Activated T-cell treated with anti-CD3 and anti-CD28 coated beads, Interleukin-2, amount 50 U/mL, for 24 hours (primary cell): ENCODE data around the gene LST1.
A peak's percentile ranks its signal among the peaks of the same experiment; 100 is the strongest.

Source experiments
- DNase-seq: peaks from one replicate; pipeline ENCODE4 v3.0.0-alpha.2; 2020
- H3K27ac Mint-ChIP-seq: 2 replicates; pipeline ENCODE4 v1.8.0; 2020; ENCODE audit warnings: mild to moderate bottlenecking, mixed read lengths
- H3K27me3 Mint-ChIP-seq: 2 replicates; pipeline ENCODE4 v1.8.0; 2020; ENCODE audit warnings: mixed read lengths
- H3K36me3 Mint-ChIP-seq: 2 replicates; pipeline ENCODE4 v1.8.0; 2020; ENCODE audit warnings: low read depth, mixed read lengths
- H3K4me1 Mint-ChIP-seq: 2 replicates; pipeline ENCODE4 v1.8.0; 2020; ENCODE audit warnings: low read depth, mixed read lengths
- H3K4me3 Mint-ChIP-seq: 2 replicates; pipeline ENCODE4 v1.8.0; 2020; ENCODE audit warnings: mild to moderate bottlenecking, moderate library complexity, mixed read lengths
- H3K9me3 Mint-ChIP-seq: 2 replicates; pipeline ENCODE4 v1.8.0; 2020; ENCODE audit warnings: mixed read lengths

The LST1 gene

GRCh38 chr6:31617010-31617409 is 30.9 kb downstream of the LST1 start:
- Mint-ChIP-seq H3K9me3 (no peaks in the 10 kb centered on the region), H3K36me3 (peaks cover 30% of the 10 kb centered on the region), H3K27me3 (no peaks in the 10 kb centered on the region), H3K27ac (peak overlapping the region; percentile 88), H3K4me3 (peak overlapping the region; percentile 80), H3K4me1 (peaks cover 45% of the 10 kb centered on the region)
- no peak for DNase-seq

GRCh38 chr6:31619805-31620585 is 33.9 kb downstream of the LST1 start:
- peak overlapping the region; percentile 90 for H3K4me3 Mint-ChIP-seq
- H3K4me1 Mint-ChIP-seq, result peaks cover 55% of the 10 kb centered on the region
- H3K27ac Mint-ChIP-seq, result peak overlapping the region; percentile 100
- DNase-seq, result peak; percentile 97
- H3K27me3 Mint-ChIP-seq, result no peaks in the 10 kb centered on the region
- H3K9me3 Mint-ChIP-seq, result no peaks in the 10 kb centered on the region
- peaks cover 60% of the 10 kb centered on the region for H3K36me3 Mint-ChIP-seq

GRCh38 chr6:31620586-31621319 is 34.7 kb downstream of the LST1 start, which contains the start of gene PRRC2A:
Gene PRRC2A (plus strand): TSS chr6:31620715. CDS start chr6:31622790, 2,075 bp downstream.
- Mint-ChIP-seq H3K27me3 (no peaks in the 10 kb centered on the region), H3K9me3 (no peaks in the 10 kb centered on the region), H3K4me3 (peak within 1 kb of the TSS; percentile 90), H3K4me1 (peaks cover 52% of the 10 kb centered on the region), H3K27ac (peak within 1 kb of the TSS; percentile 100), H3K36me3 (peaks cover 67% of the 10 kb centered on the region)
- no peak for DNase-seq

- Mint-ChIP-seq H3K4me1 (peaks cover 48% of the 10 kb centered on the region), H3K4me3 (peak overlapping the region; percentile 90), H3K27ac (peak overlapping the region; percentile 100), H3K9me3 (no peaks in the 10 kb centered on the region), H3K36me3 (peaks cover 71% of the 10 kb centered on the region), H3K27me3 (no peaks in the 10 kb centered on the region)
- DNase-seq, result no peak
Observed at GRCh38 chr6:31621320-31621939, 35.4 kb downstream of the LST1 start.

GRCh38 chr6:31621991-31622390 is 35.9 kb downstream of the LST1 start:
- no peak for DNase-seq
- Mint-ChIP-seq H3K27ac (peak overlapping the region; percentile 100), H3K4me1 (peaks cover 42% of the 10 kb centered on the region), H3K4me3 (peak overlapping the region; percentile 90), H3K27me3 (no peaks in the 10 kb centered on the region), H3K9me3 (no peaks in the 10 kb centered on the region), H3K36me3 (peaks cover 74% of the 10 kb centered on the region)

GRCh38 chr6:31622684-31623091 is 36.6 kb downstream of the LST1 start:
- no peak for DNase-seq
- H3K36me3 Mint-ChIP-seq, result peaks cover 79% of the 10 kb centered on the region
- H3K27ac Mint-ChIP-seq, result peak overlapping the region; percentile 100
- H3K9me3 Mint-ChIP-seq, result no peaks in the 10 kb centered on the region
- H3K4me1 Mint-ChIP-seq, result peaks cover 41% of the 10 kb centered on the region
- peak overlapping the region; percentile 90 for H3K4me3 Mint-ChIP-seq
- H3K27me3 Mint-ChIP-seq, result no peaks in the 10 kb centered on the region

GRCh38 chr6:31624070-31624469 is 38.0 kb downstream of the LST1 start:
- peaks cover 37% of the 10 kb centered on the region for H3K4me1 Mint-ChIP-seq
- no peak overlapping the region for H3K4me3 Mint-ChIP-seq
- H3K9me3 Mint-ChIP-seq, result no peaks in the 10 kb centered on the region
- no peak for DNase-seq
- no peaks in the 10 kb centered on the region for H3K27me3 Mint-ChIP-seq
- H3K27ac Mint-ChIP-seq, result peak overlapping the region; percentile 73
- peaks cover 88% of the 10 kb centered on the region for H3K36me3 Mint-ChIP-seq

- H3K4me1 Mint-ChIP-seq, result peaks cover 27% of the 10 kb centered on the region
- peak overlapping the region; percentile 80 for H3K27ac Mint-ChIP-seq
- H3K27me3 Mint-ChIP-seq, result no peaks in the 10 kb centered on the region
- peaks cover 100% of the 10 kb centered on the region for H3K36me3 Mint-ChIP-seq
- DNase-seq, result no peak
- H3K9me3 Mint-ChIP-seq, result no peaks in the 10 kb centered on the region
- no peak overlapping the region for H3K4me3 Mint-ChIP-seq
Observed at GRCh38 chr6:31626952-31627351, 40.9 kb downstream of the LST1 start.

GRCh38 chr6:31627690-31628287 is 41.7 kb downstream of the LST1 start:
- no peak for DNase-seq
- Mint-ChIP-seq H3K4me3 (no peak overlapping the region), H3K27ac (peak overlapping the region; percentile 9), H3K9me3 (no peaks in the 10 kb centered on the region), H3K36me3 (peaks cover 100% of the 10 kb centered on the region), H3K27me3 (no peaks in the 10 kb centered on the region), H3K4me1 (peaks cover 19% of the 10 kb centered on the region)

- H3K36me3 Mint-ChIP-seq, result peaks cover 100% of the 10 kb centered on the region
- H3K9me3 Mint-ChIP-seq, result no peaks in the 10 kb centered on the region
- peak overlapping the region; percentile 41 for H3K27ac Mint-ChIP-seq
- no peak overlapping the region for H3K4me3 Mint-ChIP-seq
- no peaks in the 10 kb centered on the region for H3K27me3 Mint-ChIP-seq
- peaks cover 12% of the 10 kb centered on the region for H3K4me1 Mint-ChIP-seq
- no peak for DNase-seq
Observed at GRCh38 chr6:31629014-31629413, 42.9 kb downstream of the LST1 start.

- Mint-ChIP-seq H3K4me1 (peaks cover 9% of the 10 kb centered on the region), H3K27ac (peak overlapping the region; percentile 5), H3K27me3 (no peaks in the 10 kb centered on the region), H3K36me3 (peaks cover 100% of the 10 kb centered on the region), H3K9me3 (no peaks in the 10 kb centered on the region), H3K4me3 (no peak overlapping the region)
- DNase-seq, result no peak
Observed at GRCh38 chr6:31630177-31630934, 44.3 kb downstream of the LST1 start.

- DNase-seq, result no peak
- H3K27me3 Mint-ChIP-seq, result no peaks in the 10 kb centered on the region
- H3K9me3 Mint-ChIP-seq, result no peaks in the 10 kb centered on the region
- H3K4me1 Mint-ChIP-seq, result peaks cover 6% of the 10 kb centered on the region
- H3K36me3 Mint-ChIP-seq, result peaks cover 100% of the 10 kb centered on the region
- H3K4me3 Mint-ChIP-seq, result no peak overlapping the region
- H3K27ac Mint-ChIP-seq, result peak overlapping the region; percentile 5
Observed at GRCh38 chr6:31631209-31631608, 45.1 kb downstream of the LST1 start.

GRCh38 chr6:31631681-31632278 is 45.7 kb downstream of the LST1 start:
- H3K27ac Mint-ChIP-seq, result peak overlapping the region; percentile 33
- DNase-seq, result no peak
- no peak overlapping the region for H3K4me3 Mint-ChIP-seq
- H3K4me1 Mint-ChIP-seq, result peaks cover 6% of the 10 kb centered on the region
- H3K36me3 Mint-ChIP-seq, result peaks cover 100% of the 10 kb centered on the region
- H3K27me3 Mint-ChIP-seq, result no peaks in the 10 kb centered on the region
- no peaks in the 10 kb centered on the region for H3K9me3 Mint-ChIP-seq
